IPS-11a (cell line): ENCODE data around the gene MZT1.
A peak's percentile ranks its signal among the peaks of the same experiment; 100 is the strongest.

Source experiments
- H3K4me3 ChIP-seq: one replicate; pipeline ENCODE4 v1.5.1; 2013; ENCODE audit warnings: low read depth, low read length, control low read depth

The MZT1 gene, protein sequence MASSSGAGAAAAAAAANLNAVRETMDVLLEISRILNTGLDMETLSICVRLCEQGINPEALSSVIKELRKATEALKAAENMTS

DNA sequence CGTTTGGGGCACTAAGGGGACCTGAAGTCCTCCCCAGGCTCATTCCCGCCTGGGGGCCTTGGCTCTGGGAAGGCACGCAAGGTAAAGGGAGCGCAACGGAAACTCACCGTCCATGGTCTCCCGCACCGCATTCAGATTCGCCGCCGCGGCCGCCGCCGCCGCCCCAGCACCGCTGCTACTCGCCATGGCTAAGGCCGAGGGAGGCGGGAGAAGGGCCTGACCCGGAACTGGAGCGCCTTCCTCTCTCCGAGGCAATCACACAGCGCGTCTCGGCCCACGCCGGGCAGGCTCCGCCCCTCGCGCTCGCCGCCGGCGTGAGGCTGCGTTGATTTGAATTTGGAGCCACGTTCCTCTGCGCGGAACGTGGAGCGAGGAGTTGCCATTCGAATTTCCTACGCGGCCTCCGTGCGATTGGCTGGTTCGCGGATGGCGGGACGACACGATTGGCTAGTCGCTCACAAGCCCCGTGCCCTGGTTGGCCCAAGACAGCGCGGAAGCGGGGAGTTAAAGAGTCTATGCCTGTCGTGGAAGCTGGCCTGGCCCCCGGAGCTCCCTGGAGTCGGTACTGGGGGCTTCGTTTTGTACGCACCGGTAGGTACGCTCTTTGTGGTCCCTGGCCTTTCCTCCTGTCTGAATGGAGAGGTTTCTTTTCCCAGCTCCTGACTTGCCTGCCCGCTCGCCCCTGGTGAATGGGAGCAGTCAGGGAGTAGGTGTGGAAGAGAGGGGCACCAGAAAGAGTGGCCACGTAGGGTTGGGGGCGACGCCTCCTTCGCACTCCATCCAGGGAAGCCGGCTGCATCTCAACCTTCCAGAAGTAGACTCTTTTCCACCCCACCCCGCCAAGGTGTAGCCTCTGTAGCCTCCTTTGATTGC lies at the start of gene MZT1, which contains the start of gene BORA:
Gene MZT1 (minus strand): TSS at position 213 of the 873 bp plus-strand sequence. CDS start 27 bp downstream, at position 186.
Gene BORA (plus strand): TSS at position 507 of the 873 bp plus-strand sequence. CDS start 1,018 bp downstream, outside the sequence.
- H3K4me3 ChIP-seq: peak within 1 kb of the TSS; percentile 92

DNA sequence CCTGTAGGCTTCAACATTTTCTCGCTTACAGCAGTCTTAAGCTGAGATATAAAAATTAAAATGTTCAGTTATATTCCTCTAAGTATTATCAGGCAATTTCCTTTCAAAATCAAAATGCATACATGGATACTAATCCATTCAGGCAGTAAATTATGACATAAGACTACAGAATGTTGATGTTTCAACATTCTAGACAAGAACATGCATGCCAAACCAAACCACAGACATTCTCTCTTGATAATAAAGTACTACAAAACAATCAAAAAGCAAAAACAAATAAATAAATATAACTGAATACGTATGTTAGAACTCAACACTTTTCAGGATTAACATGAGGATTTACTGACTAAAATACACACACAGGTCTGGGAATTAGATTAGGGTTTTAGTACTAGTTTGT lies 46.6 kb upstream of the MZT1 start:
- no peak overlapping the region for H3K4me3 ChIP-seq

DNA sequence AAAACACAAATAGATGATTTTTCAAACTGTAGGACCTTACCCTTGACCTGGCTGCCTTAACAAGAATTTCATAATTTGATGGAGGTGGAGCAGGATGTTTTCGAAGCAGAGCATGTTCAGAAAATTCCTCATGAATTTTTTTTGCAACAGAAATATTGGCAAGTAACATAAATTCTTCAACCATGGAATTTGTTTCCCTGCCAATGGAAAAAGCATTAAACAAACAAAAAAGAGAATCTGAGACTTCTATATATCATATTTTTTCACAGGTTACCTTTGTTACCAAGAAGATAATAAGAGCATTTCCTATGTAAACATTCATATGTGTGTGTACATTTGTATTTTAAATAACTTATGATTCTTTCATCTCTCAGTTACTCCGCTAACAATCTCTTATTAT lies 36.0 kb upstream of the MZT1 start:
- H3K4me3 ChIP-seq: no peak overlapping the region

DNA sequence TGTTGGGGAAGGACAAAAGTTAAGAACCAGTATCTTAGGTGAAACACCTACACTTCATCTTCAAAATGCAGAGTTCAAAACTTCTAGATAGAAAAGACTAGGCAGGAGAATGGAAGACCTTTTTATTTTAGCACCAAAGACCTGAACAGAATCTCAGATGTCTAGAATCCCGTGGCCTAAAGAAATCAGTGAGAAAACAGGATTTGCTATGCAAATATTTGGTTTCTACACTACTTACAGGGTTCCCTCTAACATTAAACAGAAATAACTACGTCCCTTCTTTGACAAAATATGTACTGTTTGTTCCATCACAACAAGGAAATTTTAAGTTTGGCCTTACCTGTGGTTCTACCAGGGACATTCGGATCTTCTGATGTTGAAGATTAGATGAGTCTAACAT lies 32.8 kb upstream of the MZT1 start:
- H3K4me3 ChIP-seq: no peak overlapping the region

DNA sequence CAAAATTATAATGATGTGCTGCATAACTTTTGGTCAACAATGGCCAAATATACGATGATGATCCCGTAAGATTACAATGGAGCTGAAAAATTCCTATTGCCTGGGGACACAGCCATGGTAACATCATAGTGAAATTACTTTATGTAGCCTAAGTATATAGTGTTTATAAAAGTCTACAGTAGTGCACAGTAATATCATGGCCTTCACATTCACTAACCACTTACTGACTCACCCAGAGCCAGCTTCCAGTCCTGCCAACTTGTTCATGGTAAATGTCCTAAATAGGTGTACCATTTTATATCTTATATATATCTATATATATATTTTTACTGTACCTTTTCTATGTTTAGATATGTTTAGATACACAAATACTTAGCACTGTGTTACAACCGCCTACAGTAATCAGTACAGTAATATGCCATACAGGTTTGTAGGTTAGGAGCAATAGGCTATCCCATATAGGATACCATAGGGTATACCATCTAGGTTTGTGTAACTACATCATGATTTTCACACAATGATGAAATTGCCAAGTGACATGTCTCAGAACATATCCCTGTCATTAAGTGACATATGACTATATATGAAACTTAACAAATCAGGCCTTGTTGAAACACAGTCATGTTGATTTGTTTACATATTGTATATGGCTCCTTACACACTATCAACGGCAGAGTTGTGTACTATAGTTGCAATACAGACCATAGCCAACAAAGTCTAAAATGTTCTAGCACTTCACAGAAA lies 30.5 kb upstream of the MZT1 start:
- H3K4me3 ChIP-seq: no peak overlapping the region

DNA sequence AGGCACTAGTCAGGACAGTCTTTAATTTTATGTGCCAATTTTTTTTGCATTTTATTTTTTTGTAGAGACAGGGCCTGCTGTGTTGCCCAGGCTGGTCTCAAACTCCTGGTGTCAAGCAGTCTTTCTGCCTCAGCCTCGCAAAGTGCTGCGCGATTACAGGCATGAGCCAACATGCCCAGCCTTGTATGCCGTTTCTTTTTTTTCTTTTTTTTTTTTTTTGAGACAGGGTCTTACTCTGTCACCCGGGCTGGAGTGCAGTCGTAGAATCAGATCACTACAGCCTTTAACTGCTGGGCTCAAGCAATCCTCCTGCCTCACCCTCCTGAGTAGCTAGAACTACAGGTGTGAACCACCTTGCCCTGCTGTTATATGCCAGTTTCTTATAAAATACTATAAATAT lies 26.7 kb upstream of the MZT1 start:
- no peak overlapping the region for H3K4me3 ChIP-seq

DNA sequence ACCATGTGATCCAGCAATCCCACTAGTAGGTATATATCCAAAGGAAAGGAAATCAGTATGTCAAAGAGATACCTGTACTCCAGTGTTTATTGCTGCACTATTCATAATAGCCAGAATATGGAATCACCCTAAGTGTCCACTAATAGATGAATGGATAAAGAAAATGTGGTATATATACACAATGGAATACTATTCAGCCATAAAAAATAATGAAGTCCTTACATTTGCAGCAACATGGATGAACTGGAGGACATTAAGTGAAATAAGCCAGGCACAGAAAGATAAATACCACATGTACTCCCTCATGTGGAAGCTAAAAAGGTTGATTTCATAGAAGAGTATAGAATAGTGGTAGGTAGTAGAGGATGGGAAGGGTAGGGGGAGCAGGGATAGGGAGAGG lies 23.8 kb upstream of the MZT1 start:
- H3K4me3 ChIP-seq: no peak overlapping the region

DNA sequence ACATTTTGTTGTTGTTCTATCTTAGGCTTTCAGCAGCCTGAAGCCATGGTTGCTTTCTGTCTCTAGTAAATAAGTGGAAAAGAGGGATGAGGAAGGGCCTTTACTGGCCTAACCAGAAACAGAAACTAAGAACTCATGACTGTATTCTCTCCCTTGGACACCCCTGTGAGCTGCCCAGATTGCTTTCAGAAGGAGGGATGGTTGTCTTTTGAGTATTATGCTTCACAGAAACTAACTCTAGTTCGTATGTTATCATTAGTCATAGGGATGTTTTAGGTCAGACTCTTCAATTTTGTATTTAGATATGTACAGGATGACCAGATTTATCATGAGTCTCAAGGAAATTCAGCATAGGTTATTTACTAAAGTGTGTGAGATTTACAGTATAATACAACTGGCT lies 17.8 kb upstream of the MZT1 start:
- no peak overlapping the region for H3K4me3 ChIP-seq

DNA sequence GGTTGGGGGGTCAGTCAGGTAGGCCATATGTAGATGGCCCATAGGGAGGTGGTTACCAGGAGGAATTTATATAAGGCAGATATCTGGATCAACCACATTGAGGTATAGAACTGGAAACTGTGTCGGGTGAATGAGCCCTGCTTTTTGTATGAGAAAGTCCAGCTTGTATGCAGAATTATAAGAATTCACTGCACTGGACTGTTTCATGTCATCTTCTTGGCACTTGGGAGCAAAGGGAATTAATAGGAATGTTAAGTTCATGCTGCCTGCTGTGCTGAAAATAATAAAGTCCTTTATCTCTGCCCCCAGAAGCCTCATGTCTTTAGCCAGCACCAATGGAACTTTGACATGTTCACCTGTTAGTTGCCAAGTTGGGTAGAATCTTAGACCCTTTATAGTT lies 12.6 kb upstream of the MZT1 start:
- H3K4me3 ChIP-seq: no peak overlapping the region

DNA sequence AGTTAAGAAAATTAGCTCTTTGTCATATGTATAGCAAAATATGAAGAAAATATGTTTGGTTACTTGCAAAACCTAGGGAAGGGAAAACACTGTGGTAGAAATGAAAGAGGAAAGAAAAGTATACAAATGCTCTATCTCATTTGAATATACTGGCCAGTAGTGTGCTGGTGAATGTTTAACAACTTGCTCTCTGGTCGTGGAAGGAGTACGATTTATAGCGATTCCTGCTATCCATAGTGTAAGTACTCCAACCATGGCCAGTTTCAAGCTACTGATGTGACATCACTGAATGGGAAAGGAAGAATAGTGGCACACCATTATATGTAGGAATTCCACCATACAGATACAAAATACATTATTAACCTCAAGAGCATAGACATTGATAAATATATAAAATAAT lies 9.6 kb upstream of the MZT1 start:
- H3K4me3 ChIP-seq: no peak overlapping the region

DNA sequence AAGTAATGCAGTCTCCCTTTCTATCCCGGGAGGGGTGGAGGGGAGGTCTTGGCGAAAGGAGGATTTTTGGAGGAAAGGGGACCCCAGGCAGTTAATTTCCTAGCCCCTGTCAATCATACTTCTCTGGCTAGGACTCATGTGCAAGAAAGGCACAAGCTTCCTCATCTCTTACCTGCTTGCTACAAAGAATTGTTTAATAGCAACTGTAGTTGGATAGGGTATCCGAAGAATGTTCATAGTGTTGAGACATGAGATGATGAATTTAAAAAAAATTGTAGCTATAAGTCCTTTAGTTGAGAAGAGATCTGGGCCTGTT lies 819 bp upstream of the MZT1 start:
- H3K4me3 ChIP-seq: peak overlapping the region; percentile 92

DNA sequence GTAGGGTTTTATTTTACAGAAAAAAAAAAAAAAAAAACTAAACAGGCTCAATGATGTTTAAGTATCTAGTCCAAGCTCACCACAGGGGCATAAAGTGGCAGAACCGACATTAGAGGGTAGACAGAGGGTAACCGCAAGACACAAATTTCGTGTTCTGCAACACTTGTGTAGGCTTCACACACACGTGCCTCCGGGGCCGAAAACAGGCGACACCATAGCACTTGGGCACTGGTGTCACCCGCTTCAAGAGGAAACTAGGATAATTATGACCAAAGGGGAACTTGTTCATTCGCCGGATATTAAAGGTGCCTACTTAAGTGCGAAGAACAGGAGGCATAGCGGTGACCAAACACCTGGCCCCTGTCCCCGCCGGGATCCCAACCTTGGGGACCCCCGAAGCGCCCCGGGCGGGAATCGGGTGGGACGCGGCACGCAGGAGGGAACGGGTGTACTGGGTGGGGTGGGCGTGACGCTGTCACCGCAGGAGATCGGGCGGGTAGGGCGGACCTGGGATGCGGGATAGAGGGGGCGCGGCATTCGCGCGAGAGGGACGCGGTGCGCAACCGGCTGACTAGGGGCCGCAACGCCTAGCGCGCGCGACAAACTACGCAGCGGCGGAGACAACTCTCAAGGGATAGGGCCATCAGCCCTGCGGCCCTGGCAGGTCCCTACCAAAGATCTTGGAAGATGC lies 558 bp downstream of the MZT1 start:
- peak overlapping the region; percentile 92 for H3K4me3 ChIP-seq

DNA sequence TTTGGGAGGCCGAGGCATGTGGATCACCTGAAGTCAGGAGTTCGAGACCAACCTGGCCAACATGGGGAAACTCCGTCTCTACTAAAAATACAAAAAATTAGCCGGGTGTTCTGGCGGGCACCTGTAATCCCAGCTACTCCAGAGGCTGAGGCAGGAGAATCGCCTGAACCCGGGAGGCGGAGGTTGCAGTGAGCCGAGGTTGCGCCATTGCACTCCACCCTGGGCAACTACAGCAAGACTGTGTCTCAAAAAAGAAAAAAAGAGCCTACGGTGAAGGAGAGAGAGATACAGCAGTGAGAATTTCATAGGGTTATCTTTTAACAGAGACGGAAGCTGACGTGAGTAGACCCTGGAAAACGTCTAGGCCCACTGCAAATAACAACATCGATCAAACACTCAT lies 1.2 kb downstream of the MZT1 start:
- peak overlapping the region; percentile 10 for H3K4me3 ChIP-seq

DNA sequence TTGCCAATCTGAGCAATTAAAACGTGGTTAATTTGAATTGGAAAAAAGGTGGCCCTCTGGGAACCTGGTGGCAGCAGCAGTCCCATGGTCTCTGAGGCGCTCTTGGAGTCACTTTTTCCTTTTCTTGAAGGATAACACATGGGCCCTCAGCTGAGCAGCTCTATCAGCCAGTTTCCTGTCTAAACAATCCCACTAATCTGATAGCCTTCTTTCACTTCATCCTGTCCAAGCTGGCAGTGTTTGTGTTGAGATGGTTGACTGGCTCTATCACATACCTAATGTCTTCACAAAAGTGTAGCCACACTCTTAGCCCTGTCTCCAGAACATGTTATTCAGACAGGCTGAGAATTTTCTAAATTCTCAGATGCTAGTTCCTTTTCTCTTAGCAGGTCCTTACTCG lies 10.7 kb downstream of the MZT1 start:
- no peak overlapping the region for H3K4me3 ChIP-seq

DNA sequence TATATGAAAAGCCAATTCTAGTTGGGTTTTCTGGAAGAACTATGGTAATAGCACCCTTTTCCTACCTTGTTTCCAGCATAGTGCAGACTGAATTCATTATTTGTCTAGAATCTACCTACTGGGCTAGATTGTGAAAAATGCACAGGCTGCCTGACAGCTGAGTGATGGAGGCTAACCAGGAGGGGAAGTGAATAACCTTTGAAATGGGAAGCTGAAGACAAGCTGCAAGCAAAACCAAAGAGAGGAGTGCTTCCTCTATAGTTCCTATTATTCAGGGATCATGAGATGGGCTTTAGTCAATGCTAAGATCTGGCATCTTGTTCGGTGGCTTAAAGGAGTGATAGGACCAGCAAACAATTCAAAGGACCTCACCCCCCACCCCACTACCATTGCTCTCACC lies 26.9 kb downstream of the MZT1 start:
- no peak overlapping the region for H3K4me3 ChIP-seq

DNA sequence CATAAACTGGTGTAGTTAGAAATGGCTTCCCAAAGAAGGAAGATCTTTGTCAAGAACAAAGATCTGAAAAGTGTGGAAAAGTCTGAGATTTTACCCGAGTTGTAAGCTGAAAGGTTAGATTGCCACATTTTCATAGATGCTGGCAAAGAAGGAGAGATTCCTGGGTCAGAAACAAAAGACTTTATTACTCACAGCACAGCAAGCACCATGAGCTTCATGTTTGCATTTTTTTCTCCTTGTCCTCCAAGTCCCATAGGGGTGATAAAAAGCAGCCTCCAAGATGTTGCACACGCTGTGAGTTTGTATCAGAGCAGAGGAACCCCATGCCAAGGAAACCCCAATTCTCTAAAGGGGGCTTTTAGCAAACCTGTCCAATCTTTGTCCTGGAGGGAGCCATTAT lies 29.3 kb downstream of the MZT1 start:
- H3K4me3 ChIP-seq: no peak overlapping the region

DNA sequence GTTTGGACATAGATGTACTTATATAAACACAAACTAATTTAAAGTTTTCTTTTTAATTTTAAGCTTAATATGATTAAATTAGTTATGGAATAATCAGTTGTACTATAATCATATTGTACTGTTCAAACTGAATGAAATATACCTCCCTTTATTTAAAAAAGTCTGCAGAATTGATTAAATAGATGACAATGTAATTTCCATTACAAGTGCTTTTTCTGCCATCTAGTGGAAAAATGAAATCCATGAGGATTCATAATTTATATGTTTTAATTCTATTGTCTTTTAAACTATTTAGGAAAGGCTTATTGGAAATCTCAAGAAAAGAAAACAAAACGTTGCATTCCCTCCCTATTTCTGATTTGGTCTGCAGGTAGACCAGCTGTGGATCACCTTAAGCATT lies 30.9 kb downstream of the MZT1 start:
- H3K4me3 ChIP-seq: no peak overlapping the region

DNA sequence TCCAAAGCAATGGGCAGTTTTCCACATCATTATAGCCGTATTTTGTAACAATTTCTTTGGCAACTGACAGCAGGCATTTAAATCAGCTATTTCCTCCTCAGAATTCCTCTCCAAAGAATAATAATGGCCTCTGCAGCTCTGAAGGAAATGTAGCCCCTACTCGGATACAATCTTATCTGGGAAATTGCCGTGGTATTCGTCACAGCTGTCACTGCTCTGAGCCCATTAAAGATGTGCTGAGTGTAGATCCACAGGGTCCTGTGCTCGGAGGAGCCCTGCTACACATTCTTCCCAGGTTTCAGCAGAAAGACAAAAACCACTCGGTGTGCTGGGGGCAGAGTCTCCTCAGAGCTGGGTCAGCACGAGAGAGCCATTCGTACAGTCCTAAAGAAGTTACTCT lies 33.1 kb downstream of the MZT1 start:
- no peak overlapping the region for H3K4me3 ChIP-seq

DNA sequence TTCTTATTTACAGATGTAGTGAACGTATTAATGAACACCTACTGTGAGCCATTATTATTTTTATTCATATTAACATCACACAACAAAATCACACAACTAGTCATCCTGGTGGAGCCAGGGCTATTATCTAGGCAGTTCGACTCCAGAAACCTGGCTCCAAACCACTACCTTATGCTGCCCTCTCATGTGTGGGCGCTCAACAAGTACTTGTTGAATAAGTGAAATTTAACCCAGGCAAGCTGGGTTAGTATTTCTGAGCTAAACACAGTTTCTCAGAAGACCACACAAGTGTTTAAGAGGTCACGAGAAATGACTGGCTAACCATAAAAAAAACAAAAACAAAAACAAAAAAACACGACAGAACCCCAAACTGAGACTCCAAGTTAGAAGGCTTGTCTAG lies 33.6 kb downstream of the MZT1 start:
- no peak overlapping the region for H3K4me3 ChIP-seq

DNA sequence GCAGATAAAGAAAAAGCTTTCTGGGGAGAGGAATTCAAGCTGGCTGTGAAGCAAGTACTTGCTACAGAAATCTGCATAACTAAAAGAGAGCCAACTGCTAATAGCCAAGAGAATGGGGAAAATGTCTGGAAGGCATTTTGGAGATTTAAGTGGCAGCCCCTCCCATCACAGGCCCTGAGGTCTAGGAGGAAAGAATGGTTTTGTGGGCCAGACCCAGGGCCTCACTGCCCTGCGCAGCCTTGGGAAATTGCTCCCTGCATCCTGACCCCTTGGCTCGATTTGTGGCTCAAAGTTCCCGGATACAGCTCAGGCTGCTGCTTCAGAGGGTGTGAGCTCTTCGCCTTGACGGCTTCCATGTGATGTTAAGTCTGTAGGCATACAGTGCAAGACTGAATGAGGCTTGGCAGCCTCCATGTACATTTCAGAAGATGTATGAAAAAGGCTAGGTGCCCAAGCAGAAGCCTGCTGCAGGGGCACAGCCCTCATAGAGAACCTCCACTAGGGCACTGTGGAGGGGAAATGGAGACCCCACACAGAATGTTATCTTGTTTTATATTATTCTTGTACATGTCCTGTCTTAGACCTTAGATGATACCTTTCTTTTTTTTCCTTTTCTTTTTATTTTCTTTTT lies 34.4 kb downstream of the MZT1 start:
- H3K4me3 ChIP-seq: no peak overlapping the region

DNA sequence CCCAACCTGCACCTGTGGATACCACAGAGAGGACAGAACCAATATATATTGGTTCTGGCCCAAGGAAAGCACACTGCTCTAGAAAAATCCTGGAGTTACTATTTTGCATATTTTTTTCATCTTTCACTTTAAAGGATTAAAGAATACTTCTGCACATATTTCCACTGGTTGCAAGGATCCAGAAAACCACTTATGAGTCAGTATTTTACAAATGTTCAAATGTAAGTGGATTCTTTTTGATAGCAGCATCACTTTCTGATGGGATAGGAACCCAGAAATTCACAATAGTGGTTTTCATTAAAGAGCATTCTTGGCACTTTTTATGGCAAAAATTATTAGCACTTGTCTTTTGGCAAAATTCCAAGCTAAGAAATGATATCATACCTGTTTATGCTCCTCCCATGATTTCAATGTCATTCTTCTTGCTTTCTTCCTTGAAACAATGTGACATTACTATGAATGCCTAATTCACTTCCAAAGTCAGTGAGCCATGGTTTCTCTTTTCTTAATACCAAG lies 38.2 kb downstream of the MZT1 start:
- H3K4me3 ChIP-seq: no peak overlapping the region
